ENCODE measurements around the gene ABCD1. TPM values are rescaled to one million over a fixed set of nuclear protein-coding genes. Genes with fewer than 3 reads are reported as not detected.
"Not testable (repeated sequence)": the region's sequence is repeated elsewhere in the genome, so short reads cannot be mapped to it uniquely, and the experiment has no call there.

Gene ABCD1
- total and polyA plus RNA-seq, 4 donors = 4.0 to 10.8 (median 7.6) TPM

DNA sequence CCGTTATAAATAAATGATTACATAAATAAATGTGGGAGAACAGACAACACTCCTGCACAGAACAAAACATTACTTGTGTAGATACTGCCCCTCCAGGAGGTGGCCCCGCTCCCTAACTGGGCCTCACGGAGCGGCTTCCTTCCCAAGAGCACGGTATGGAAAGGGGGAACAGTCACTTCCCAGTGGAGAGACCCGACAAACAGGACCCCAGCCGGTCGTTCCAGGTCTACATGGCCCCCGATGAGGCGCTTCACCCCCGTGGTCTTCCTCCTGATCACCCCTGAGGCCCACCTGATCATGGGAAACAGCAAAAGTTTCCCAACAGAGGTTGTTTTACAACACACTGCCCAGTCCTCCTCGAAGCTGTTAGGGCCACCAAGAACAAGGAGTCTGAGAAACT is 43.5 kb upstream of the ABCD1 start:
- WGBS = 79% methylated on average over 12 of the region's 12 CpGs
- Histone ChIP-seq H3K4me1 (ENCODE audit: control insufficient read depth in 4 of 4, insufficient read depth in 4 of 4, low read length in 3 of 4) (no peaks in the 10 kb centered on the region), H3K4me3 (ENCODE audit: low read depth in 1 of 3, low read length in 3 of 3) (no peak overlapping the region), H3K27ac (ENCODE audit: low read depth in 1 of 2, low read length in 2 of 2) (no peak overlapping the region), H3K9me3 (ENCODE audit: control insufficient read depth in 4 of 4, low read length in 3 of 4) (no peaks in the 10 kb centered on the region), H3K9ac (ENCODE audit: low read depth in 1 of 2, low read length in 2 of 2) (no peak overlapping the region), H3K27me3 (ENCODE audit: control insufficient read depth in 4 of 4, insufficient read depth in 4 of 4, low read length in 3 of 4) (peaks cover 0 to 6% (median 0%) of the 10 kb centered on the region in 4 donors), H3K36me3 (ENCODE audit: control insufficient read depth in 4 of 4, insufficient read depth in 3 of 4, low read depth in 1 of 4, low read length in 3 of 4) (no peaks in the 10 kb centered on the region)
- no peak for TF ChIP-seq EGR1 (IDR thresholded peaks at IDR 0.05; ENCODE audit: low read depth in 2 of 2)
- TF ChIP-seq HNF4A (conservative IDR thresholded peaks at IDR 0.05) = no peak
- DNase-seq (ENCODE audit: low spot score) = no peak

DNA sequence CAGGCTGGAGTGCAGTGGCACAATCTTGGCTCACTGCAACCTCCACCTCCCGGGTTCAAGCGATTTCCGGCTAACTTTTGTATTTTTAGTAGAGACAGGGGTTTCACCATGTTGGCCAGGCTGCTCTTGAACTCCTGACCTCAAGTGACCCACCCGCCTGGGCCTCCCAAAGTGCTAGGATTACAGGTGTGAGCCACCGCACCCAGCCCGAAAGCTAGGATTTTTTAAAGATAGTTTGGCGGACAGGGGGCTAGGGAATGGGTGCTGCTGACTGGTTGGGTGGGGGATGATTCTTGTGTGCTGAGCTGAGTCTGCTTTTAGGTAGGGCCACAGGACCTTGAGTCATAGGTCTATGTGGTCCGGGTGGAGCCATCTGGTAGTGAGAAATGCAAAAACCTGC is 41.2 kb upstream of the ABCD1 start:
- H3K9ac ChIP-seq (ENCODE audit: low read depth in 1 of 2, low read length in 2 of 2); H3K4me1 ChIP-seq (ENCODE audit: control insufficient read depth in 4 of 4, insufficient read depth in 4 of 4, low read length in 3 of 4); DNase-seq (ENCODE audit: low spot score); H3K9me3 ChIP-seq (ENCODE audit: control insufficient read depth in 4 of 4, low read length in 3 of 4); H3K27ac ChIP-seq (ENCODE audit: low read depth in 1 of 2, low read length in 2 of 2); H3K36me3 ChIP-seq (ENCODE audit: control insufficient read depth in 4 of 4, insufficient read depth in 3 of 4, low read depth in 1 of 4, low read length in 3 of 4); H3K27me3 ChIP-seq (ENCODE audit: control insufficient read depth in 4 of 4, insufficient read depth in 4 of 4, low read length in 3 of 4); H3K4me3 ChIP-seq (ENCODE audit: low read depth in 1 of 3, low read length in 3 of 3): not testable (repeated sequence)
- WGBS = 96% methylated on average over 8 of the region's 8 CpGs

DNA sequence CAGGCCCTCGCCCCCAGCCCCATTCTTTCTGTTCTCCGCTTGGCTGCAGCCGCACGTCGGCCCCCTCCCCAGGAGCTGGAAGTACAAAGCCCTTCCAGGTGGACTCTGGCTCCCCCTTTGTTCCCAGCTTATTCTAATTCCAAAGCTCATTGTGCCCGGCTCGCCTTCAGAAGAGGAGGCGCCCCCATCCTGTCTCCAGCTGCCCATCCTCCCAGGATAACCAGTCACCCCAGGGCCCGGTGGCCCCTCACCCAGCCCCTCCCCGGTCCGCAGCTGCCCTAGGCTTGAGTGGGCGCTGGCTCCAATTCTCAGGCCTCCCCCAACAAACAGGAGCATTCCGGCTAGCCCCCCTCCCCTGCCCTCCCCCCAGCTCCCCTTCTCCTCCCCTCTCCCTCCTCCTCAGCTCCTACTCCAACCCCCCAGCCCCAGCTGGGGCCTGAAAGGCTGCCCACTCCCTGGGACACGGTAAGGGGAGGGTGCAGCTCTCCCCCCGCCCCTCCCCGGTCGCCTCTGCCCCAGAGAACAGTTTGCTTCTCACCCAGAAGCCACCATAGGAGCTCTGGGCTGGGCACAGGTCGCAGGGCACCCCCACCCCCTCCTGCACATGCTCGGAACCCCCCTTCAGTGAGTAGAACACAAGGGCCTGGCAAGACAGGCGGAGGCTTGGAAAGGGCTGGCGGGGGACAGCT is 40.0 kb upstream of the ABCD1 start:
- Histone ChIP-seq H3K9ac (ENCODE audit: low read depth in 1 of 2, low read length in 2 of 2) (no peak overlapping the region), H3K27ac (ENCODE audit: low read depth in 1 of 2, low read length in 2 of 2) (no peak overlapping the region), H3K4me3 (ENCODE audit: low read depth in 1 of 3, low read length in 3 of 3) (no peak overlapping the region), H3K27me3 (ENCODE audit: control insufficient read depth in 4 of 4, insufficient read depth in 4 of 4, low read length in 3 of 4) (peaks cover 0 to 5% (median 0%) of the 10 kb centered on the region in 4 donors), H3K36me3 (ENCODE audit: control insufficient read depth in 4 of 4, insufficient read depth in 3 of 4, low read depth in 1 of 4, low read length in 3 of 4) (no peaks in the 10 kb centered on the region), H3K9me3 (ENCODE audit: control insufficient read depth in 4 of 4, low read length in 3 of 4) (no peaks in the 10 kb centered on the region), H3K4me1 (ENCODE audit: control insufficient read depth in 4 of 4, insufficient read depth in 4 of 4, low read length in 3 of 4) (peaks cover 0 to 2% (median 0%) of the 10 kb centered on the region in 4 donors)
- DNase-seq (ENCODE audit: low spot score) = no peak
- TF ChIP-seq NR2F2 (IDR thresholded peaks at IDR 0.05) (no peak), RXRA (IDR thresholded peaks at IDR 0.05) (no peak), RAD21 (IDR thresholded peaks at IDR 0.05) (no peak), FOXA1 (IDR thresholded peaks at IDR 0.05) (no peak), GABPA (IDR thresholded peaks at IDR 0.05 in 1 of 2, conservative IDR thresholded peaks at IDR 0.05 in 1 of 2) (no peak), EGR1 (IDR thresholded peaks at IDR 0.05; ENCODE audit: low read depth in 2 of 2) (no peak), TAF1 (conservative IDR thresholded peaks at IDR 0.05) (no peak), JUND (IDR thresholded peaks at IDR 0.05) (no peak), SP1 (IDR thresholded peaks at IDR 0.05) (no peak), YY1 (IDR thresholded peaks at IDR 0.05) (no peak), HNF4A (conservative IDR thresholded peaks at IDR 0.05) (no peak), HNF4G (IDR thresholded peaks at IDR 0.05) (no peak), FOXA2 (IDR thresholded peaks at IDR 0.05) (no peak)
- TF ChIP-seq, protein P1, sequence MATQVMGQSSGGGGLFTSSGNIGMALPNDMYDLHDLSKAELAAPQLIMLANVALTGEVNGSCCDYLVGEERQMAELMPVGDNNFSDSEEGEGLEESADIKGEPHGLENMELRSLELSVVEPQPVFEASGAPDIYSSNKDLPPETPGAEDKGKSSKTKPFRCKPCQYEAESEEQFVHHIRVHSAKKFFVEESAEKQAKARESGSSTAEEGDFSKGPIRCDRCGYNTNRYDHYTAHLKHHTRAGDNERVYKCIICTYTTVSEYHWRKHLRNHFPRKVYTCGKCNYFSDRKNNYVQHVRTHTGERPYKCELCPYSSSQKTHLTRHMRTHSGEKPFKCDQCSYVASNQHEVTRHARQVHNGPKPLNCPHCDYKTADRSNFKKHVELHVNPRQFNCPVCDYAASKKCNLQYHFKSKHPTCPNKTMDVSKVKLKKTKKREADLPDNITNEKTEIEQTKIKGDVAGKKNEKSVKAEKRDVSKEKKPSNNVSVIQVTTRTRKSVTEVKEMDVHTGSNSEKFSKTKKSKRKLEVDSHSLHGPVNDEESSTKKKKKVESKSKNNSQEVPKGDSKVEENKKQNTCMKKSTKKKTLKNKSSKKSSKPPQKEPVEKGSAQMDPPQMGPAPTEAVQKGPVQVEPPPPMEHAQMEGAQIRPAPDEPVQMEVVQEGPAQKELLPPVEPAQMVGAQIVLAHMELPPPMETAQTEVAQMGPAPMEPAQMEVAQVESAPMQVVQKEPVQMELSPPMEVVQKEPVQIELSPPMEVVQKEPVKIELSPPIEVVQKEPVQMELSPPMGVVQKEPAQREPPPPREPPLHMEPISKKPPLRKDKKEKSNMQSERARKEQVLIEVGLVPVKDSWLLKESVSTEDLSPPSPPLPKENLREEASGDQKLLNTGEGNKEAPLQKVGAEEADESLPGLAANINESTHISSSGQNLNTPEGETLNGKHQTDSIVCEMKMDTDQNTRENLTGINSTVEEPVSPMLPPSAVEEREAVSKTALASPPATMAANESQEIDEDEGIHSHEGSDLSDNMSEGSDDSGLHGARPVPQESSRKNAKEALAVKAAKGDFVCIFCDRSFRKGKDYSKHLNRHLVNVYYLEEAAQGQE (IDR thresholded peaks at IDR 0.05) = no peak
- TF ChIP-seq, protein P2, sequence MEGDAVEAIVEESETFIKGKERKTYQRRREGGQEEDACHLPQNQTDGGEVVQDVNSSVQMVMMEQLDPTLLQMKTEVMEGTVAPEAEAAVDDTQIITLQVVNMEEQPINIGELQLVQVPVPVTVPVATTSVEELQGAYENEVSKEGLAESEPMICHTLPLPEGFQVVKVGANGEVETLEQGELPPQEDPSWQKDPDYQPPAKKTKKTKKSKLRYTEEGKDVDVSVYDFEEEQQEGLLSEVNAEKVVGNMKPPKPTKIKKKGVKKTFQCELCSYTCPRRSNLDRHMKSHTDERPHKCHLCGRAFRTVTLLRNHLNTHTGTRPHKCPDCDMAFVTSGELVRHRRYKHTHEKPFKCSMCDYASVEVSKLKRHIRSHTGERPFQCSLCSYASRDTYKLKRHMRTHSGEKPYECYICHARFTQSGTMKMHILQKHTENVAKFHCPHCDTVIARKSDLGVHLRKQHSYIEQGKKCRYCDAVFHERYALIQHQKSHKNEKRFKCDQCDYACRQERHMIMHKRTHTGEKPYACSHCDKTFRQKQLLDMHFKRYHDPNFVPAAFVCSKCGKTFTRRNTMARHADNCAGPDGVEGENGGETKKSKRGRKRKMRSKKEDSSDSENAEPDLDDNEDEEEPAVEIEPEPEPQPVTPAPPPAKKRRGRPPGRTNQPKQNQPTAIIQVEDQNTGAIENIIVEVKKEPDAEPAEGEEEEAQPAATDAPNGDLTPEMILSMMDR (IDR thresholded peaks at IDR 0.05; ENCODE audit: low read depth, low read length, missing input control) = no peak
- TF ChIP-seq, protein P3, sequence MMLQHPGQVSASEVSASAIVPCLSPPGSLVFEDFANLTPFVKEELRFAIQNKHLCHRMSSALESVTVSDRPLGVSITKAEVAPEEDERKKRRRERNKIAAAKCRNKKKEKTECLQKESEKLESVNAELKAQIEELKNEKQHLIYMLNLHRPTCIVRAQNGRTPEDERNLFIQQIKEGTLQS (IDR thresholded peaks at IDR 0.05) = no peak
- TF ChIP-seq, protein P4, sequence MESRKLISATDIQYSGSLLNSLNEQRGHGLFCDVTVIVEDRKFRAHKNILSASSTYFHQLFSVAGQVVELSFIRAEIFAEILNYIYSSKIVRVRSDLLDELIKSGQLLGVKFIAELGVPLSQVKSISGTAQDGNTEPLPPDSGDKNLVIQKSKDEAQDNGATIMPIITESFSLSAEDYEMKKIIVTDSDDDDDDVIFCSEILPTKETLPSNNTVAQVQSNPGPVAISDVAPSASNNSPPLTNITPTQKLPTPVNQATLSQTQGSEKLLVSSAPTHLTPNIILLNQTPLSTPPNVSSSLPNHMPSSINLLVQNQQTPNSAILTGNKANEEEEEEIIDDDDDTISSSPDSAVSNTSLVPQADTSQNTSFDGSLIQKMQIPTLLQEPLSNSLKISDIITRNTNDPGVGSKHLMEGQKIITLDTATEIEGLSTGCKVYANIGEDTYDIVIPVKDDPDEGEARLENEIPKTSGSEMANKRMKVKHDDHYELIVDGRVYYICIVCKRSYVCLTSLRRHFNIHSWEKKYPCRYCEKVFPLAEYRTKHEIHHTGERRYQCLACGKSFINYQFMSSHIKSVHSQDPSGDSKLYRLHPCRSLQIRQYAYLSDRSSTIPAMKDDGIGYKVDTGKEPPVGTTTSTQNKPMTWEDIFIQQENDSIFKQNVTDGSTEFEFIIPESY (IDR thresholded peaks at IDR 0.05) = no peak
- TF ChIP-seq, protein P5, sequence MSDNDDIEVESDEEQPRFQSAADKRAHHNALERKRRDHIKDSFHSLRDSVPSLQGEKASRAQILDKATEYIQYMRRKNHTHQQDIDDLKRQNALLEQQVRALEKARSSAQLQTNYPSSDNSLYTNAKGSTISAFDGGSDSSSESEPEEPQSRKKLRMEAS (IDR thresholded peaks at IDR 0.05) = no peak
- 35% methylated on average over 21 of the region's 21 CpGs for WGBS

Measured in liver (tissue), 9 donors.